Activated CD4-positive, CD25-positive, alpha-beta regulatory T cell treated with anti-CD3 and anti-CD28 coated beads, Interleukin-2, amount 50 U/mL, for 72 hours (primary cell): Measurements from ENCODE around the gene SNAI3.

Experiments used
- DNase-seq: peaks from one replicate; pipeline ENCODE4 v3.0.0; 2021

The SNAI3 gene

GRCh38 chr16:88631920-88632586, 54.3 kb downstream of the SNAI3 start:
- no peak for DNase-seq

GRCh38 chr16:88631384-88631783, 54.9 kb downstream of the SNAI3 start:
- DNase-seq, result no peak

- DNase-seq, result no peak
These were observed 55.4 kb downstream of the SNAI3 start for GRCh38 chr16:88630941-88631340.

- no peak for DNase-seq
These were observed 55.9 kb downstream of the SNAI3 start for GRCh38 chr16:88630433-88630832.

GRCh38 chr16:88629835-88630234, 56.5 kb downstream of the SNAI3 start:
- no peak for DNase-seq

- no peak for DNase-seq
These were observed 57.8 kb downstream of the SNAI3 start for GRCh38 chr16:88628512-88628974.
